Fibroblast of the aortic adventitia (primary cell): ENCODE results near the gene DNAJB7. TPM values are rescaled to one million over a fixed set of nuclear protein-coding genes. Genes with fewer than 3 reads are reported as not detected.
"Not testable (repeated sequence)": the region's sequence is repeated elsewhere in the genome, so short reads cannot be mapped to it uniquely, and the experiment has no call there.

ENCODE experiments used
- DNase-seq: peaks from one replicate; pipeline ENCODE4 v3.0.0-alpha.2; 2010; ENCODE audit warnings: low read depth
- H3K4me3 ChIP-seq: 2 replicates; pipeline ENCODE4 v1.5.1; 2011; ENCODE audit warnings: low read depth, mild to moderate bottlenecking, control low read depth, low read length, moderate library complexity
- CTCF ChIP-seq: IDR thresholded peaks from 2 replicates; pipeline ENCODE4 v1.5.1; 2011; ENCODE audit warnings: mild to moderate bottlenecking, low read length, control low read depth, inconsistent platforms; ENCODE audit not compliant: insufficient read depth
- total RNA-seq: library from RNA; depleted of rRNA; stranded (reverse); fragments of >200 nt; gene quantifications from 2 replicates; pipeline ENCODE4 v1.2.3, GENCODE V29; 2012; ENCODE audit warnings: low replicate concordance

DNAJB7 gene
- total RNA-seq, 1 donor: not detected

GRCh38 chr22:40878922-40879321 lies 17.0 kb upstream of the DNAJB7 start:
- no peak for TF ChIP-seq CTCF
- DNase-seq: no peak
- no peak overlapping the region for H3K4me3 ChIP-seq

GRCh38 chr22:40877488-40877887 lies 15.6 kb upstream of the DNAJB7 start:
- no peak for DNase-seq
- no peak for TF ChIP-seq CTCF
- no peak overlapping the region for H3K4me3 ChIP-seq

GRCh38 chr22:40876907-40877306 lies 15.0 kb upstream of the DNAJB7 start:
- DNase-seq: no peak
- no peak for TF ChIP-seq CTCF
- no peak overlapping the region for H3K4me3 ChIP-seq

- no peak for TF ChIP-seq CTCF
- DNase-seq: no peak
- no peak overlapping the region for H3K4me3 ChIP-seq
Measured at GRCh38 chr22:40875111-40875510, 13.2 kb upstream of the DNAJB7 start.

GRCh38 chr22:40874016-40874415 lies 12.1 kb upstream of the DNAJB7 start:
- no peak for DNase-seq
- TF ChIP-seq CTCF: no peak
- H3K4me3 ChIP-seq: no peak overlapping the region

- not testable (repeated sequence) for H3K4me3 ChIP-seq, DNase-seq
Measured at GRCh38 chr22:40868379-40868778, 6.5 kb upstream of the DNAJB7 start.

- no peak for TF ChIP-seq CTCF
- no peak overlapping the region for H3K4me3 ChIP-seq
- DNase-seq: no peak
Measured at GRCh38 chr22:40867109-40867508, 5.2 kb upstream of the DNAJB7 start.
